ENCODE results near the gene SCEL. TPM values are rescaled to one million over a fixed set of nuclear protein-coding genes. Genes with fewer than 3 reads are reported as not detected.

The SCEL gene
- total and polyA plus RNA-seq, 2 of the 8 experiments (the other 6 are each of a cell fraction or from before 2014, with no cell fraction given) = not detected

DNA sequence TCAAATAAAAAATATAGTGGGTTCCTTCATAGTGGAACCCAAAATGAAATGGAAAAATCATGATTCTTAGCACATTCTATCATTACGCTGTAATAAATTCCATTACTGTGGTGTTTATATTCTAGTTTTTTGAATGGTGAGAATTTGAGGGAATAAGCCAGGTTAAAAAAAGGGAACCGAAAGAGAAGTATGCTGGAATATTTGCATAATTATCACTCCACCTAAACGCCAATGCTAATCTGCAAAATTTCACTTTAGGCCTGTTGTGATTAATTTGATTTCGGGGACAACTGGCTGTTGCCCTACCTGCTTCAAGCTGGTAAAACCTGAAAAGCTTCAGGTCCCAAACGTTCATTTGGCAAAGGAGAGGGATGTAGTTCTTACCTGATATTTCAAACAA lies 32.1 kb upstream of the SCEL start (continued):
- TF ChIP-seq, protein P1, sequence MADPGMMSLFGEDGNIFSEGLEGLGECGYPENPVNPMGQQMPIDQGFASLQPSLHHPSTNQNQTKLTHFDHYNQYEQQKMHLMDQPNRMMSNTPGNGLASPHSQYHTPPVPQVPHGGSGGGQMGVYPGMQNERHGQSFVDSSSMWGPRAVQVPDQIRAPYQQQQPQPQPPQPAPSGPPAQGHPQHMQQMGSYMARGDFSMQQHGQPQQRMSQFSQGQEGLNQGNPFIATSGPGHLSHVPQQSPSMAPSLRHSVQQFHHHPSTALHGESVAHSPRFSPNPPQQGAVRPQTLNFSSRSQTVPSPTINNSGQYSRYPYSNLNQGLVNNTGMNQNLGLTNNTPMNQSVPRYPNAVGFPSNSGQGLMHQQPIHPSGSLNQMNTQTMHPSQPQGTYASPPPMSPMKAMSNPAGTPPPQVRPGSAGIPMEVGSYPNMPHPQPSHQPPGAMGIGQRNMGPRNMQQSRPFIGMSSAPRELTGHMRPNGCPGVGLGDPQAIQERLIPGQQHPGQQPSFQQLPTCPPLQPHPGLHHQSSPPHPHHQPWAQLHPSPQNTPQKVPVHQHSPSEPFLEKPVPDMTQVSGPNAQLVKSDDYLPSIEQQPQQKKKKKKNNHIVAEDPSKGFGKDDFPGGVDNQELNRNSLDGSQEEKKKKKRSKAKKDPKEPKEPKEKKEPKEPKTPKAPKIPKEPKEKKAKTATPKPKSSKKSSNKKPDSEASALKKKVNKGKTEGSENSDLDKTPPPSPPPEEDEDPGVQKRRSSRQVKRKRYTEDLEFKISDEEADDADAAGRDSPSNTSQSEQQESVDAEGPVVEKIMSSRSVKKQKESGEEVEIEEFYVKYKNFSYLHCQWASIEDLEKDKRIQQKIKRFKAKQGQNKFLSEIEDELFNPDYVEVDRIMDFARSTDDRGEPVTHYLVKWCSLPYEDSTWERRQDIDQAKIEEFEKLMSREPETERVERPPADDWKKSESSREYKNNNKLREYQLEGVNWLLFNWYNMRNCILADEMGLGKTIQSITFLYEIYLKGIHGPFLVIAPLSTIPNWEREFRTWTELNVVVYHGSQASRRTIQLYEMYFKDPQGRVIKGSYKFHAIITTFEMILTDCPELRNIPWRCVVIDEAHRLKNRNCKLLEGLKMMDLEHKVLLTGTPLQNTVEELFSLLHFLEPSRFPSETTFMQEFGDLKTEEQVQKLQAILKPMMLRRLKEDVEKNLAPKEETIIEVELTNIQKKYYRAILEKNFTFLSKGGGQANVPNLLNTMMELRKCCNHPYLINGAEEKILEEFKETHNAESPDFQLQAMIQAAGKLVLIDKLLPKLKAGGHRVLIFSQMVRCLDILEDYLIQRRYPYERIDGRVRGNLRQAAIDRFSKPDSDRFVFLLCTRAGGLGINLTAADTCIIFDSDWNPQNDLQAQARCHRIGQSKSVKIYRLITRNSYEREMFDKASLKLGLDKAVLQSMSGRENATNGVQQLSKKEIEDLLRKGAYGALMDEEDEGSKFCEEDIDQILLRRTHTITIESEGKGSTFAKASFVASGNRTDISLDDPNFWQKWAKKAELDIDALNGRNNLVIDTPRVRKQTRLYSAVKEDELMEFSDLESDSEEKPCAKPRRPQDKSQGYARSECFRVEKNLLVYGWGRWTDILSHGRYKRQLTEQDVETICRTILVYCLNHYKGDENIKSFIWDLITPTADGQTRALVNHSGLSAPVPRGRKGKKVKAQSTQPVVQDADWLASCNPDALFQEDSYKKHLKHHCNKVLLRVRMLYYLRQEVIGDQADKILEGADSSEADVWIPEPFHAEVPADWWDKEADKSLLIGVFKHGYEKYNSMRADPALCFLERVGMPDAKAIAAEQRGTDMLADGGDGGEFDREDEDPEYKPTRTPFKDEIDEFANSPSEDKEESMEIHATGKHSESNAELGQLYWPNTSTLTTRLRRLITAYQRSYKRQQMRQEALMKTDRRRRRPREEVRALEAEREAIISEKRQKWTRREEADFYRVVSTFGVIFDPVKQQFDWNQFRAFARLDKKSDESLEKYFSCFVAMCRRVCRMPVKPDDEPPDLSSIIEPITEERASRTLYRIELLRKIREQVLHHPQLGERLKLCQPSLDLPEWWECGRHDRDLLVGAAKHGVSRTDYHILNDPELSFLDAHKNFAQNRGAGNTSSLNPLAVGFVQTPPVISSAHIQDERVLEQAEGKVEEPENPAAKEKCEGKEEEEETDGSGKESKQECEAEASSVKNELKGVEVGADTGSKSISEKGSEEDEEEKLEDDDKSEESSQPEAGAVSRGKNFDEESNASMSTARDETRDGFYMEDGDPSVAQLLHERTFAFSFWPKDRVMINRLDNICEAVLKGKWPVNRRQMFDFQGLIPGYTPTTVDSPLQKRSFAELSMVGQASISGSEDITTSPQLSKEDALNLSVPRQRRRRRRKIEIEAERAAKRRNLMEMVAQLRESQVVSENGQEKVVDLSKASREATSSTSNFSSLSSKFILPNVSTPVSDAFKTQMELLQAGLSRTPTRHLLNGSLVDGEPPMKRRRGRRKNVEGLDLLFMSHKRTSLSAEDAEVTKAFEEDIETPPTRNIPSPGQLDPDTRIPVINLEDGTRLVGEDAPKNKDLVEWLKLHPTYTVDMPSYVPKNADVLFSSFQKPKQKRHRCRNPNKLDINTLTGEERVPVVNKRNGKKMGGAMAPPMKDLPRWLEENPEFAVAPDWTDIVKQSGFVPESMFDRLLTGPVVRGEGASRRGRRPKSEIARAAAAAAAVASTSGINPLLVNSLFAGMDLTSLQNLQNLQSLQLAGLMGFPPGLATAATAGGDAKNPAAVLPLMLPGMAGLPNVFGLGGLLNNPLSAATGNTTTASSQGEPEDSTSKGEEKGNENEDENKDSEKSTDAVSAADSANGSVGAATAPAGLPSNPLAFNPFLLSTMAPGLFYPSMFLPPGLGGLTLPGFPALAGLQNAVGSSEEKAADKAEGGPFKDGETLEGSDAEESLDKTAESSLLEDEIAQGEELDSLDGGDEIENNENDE (IDR thresholded peaks at IDR 0.05; ENCODE audit: insufficient replicate concordance, low read length) = no peak
- TF ChIP-seq, protein P2, sequence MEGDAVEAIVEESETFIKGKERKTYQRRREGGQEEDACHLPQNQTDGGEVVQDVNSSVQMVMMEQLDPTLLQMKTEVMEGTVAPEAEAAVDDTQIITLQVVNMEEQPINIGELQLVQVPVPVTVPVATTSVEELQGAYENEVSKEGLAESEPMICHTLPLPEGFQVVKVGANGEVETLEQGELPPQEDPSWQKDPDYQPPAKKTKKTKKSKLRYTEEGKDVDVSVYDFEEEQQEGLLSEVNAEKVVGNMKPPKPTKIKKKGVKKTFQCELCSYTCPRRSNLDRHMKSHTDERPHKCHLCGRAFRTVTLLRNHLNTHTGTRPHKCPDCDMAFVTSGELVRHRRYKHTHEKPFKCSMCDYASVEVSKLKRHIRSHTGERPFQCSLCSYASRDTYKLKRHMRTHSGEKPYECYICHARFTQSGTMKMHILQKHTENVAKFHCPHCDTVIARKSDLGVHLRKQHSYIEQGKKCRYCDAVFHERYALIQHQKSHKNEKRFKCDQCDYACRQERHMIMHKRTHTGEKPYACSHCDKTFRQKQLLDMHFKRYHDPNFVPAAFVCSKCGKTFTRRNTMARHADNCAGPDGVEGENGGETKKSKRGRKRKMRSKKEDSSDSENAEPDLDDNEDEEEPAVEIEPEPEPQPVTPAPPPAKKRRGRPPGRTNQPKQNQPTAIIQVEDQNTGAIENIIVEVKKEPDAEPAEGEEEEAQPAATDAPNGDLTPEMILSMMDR (IDR thresholded peaks at IDR 0.05; ENCODE audit: control extremely low read depth in 1 of 3, insufficient read depth in 1 of 3, low read depth in 1 of 3, low read length in 3 of 3) = no peak
- TF ChIP-seq, protein P3, sequence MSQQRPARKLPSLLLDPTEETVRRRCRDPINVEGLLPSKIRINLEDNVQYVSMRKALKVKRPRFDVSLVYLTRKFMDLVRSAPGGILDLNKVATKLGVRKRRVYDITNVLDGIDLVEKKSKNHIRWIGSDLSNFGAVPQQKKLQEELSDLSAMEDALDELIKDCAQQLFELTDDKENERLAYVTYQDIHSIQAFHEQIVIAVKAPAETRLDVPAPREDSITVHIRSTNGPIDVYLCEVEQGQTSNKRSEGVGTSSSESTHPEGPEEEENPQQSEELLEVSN (IDR thresholded peaks at IDR 0.05) = no peak
- TF ChIP-seq EP300 (IDR thresholded peaks at IDR 0.05; ENCODE audit: borderline replicate concordance in 1 of 2, low read depth in 2 of 2, low read length in 2 of 2) (no peak), EZH2 (IDR thresholded peaks at IDR 0.05; ENCODE audit: low read depth, low read length, severe bottlenecking) (no peak), SAP30 (IDR thresholded peaks at IDR 0.05; ENCODE audit: insufficient read depth, insufficient replicate concordance, low read length) (no peak), SIX5 (IDR thresholded peaks at IDR 0.05; ENCODE audit: low read depth, low read length) (no peak), JUND (IDR thresholded peaks at IDR 0.05; ENCODE audit: low read length) (no peak)
